GM19467 (cell line): Measurements from ENCODE around the gene CRY2.
"Not testable (repeated sequence)": the region's sequence is repeated elsewhere in the genome, so short reads cannot be mapped to it uniquely, and the experiment has no call there.

ENCODE experiments used
- ATAC-seq: cut with Tn5 transposase; IDR thresholded peaks from one replicate; pipeline ENCODE4 v1.9.1; 2021; ENCODE audit warnings: mild to moderate bottlenecking, moderate library complexity; ENCODE audit not compliant: unreplicated experiment

The CRY2 gene

DNA sequence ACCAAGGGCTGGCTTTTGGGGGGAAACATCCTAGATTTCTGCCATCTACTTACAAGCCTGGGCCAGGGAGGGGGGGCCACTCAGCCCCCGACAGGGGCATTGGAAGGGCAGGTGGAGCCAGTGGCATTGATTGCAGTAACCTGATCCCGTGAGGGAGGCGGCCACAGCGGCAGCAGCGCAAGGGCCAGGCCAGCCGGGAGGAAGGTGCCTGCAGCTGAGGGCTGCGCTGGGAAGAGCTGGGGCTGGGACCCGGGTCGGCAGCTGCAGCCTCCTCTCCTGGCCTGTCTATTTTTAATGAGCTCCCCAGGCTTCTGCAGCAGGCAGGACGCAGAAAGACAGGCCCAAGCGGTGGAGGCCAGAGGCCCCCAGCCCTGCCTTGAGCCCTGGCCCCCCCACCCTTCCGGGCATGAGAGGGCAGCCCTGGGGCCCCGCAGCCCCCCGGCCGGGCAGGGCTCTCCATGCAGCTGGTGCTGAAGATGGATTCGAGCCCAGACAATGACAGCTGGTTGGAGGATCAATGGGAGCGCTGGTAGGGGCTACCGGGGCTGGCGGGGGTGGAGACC lies 49.2 kb downstream of the CRY2 start:
- no peak for ATAC-seq

DNA sequence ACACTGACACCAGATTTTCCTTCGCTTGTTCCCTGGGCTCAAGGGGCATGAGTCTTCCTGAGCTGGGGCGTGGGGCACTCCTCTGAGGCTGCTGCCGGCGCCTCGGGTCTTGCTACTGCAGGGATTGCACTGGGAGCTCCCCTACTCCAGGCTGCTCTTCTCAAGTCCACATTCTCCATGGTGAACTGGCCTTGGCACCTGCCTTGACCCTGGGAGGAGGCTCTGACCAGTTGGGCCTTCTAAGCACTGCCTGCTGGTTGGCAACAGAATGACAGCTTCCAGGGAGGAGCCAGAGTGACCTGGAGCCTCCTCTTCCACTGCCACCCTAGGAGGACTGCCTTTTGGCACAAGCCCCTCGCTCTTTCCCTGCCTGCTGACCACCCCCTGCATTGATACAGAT lies 50.3 kb downstream of the CRY2 start:
- no peak for ATAC-seq

DNA sequence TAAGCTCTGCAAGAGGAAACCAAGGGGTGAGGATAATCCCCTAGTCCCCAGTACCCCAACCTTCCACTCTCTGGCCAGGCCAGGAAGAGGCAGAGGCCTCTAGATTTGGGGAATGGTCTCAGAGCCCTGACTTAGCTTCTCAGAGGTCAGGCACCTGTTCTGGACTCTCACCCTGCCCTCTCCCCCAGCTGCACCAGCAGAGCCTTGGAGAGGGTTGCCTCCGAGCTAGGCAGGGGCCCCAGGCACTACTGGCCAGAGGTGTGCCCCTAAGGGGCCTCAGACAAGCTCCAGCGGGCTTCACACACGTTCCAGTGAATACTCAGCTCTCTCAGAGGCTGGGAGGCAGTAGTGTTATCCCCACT lies 51.8 kb downstream of the CRY2 start:
- ATAC-seq = no peak

GRCh38 chr11:45899448-45900174 lies 52.3 kb downstream of the CRY2 start:
- ATAC-seq = peak; percentile 57

DNA sequence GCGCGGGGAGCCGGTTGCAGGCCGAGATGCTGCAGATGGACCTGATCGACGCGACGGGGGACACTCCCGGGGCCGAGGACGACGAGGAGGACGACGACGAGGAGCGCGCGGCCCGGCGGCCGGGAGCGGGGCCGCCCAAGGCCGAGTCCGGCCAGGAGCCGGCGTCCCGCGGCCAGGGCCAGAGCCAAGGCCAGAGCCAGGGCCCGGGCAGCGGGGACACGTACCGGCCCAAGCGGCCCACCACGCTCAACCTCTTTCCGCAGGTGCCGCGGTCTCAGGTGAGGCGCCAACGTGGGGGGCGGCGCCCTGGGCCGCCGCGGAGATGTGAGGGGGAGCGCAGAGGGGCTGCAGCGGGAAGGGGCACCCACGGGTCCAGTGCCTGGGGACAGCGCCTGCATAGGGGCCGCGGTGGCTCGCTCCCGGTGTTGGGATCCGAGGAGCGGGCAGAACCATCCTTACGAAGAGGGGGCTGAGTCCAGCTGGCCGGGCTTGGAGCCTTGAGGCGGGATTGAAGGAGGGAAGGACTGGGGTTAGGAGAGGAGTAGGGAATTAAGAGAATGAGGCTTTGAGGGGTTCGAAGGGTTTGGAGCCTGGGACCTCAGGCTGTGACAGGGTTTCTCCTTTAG lies 53.0 kb downstream of the CRY2 start:
- ATAC-seq = not testable (repeated sequence)

- no peak for ATAC-seq
These were observed 53.8 kb downstream of the CRY2 start for GRCh38 chr11:45900916-45901617.

- no peak for ATAC-seq
These were observed 54.4 kb downstream of the CRY2 start for GRCh38 chr11:45901626-45902025.

DNA sequence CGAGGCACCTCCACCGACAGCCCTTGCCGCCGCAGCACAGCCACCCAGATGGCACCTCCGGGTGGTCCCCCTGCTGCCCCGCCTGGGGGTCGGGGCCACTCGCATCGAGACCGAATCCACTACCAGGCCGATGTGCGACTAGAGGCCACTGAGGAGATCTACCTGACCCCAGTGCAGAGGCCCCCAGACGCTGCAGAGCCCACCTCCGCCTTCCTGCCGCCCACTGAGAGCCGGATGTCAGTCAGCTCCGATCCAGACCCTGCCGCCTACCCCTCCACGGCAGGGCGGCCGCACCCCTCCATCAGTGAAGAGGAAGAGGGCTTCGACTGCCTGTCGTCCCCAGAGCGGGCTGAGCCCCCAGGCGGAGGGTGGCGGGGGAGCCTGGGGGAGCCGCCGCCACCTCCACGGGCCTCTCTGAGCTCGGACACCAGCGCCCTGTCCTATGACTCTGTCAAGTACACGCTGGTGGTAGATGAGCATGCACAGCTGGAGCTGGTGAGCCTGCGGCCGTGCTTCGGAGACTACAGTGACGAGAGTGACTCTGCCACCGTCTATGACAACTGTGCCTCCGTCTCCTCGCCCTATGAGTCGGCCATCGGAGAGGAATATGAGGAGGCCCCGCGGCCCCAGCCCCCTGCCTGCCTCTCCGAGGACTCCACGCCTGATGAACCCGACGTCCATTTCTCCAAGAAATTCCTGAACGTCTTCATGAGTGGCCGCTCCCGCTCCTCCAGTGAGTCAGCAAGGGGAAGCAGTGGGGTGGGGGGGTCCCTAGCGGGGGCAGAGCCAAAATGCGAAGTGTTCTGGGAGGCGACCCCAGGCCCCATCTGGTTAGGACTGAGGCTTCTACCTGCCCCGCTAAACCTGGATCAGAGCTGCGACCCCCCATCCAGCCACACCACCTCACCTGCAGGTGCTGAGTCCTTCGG lies 55.4 kb downstream of the CRY2 start:
- no peak for ATAC-seq

DNA sequence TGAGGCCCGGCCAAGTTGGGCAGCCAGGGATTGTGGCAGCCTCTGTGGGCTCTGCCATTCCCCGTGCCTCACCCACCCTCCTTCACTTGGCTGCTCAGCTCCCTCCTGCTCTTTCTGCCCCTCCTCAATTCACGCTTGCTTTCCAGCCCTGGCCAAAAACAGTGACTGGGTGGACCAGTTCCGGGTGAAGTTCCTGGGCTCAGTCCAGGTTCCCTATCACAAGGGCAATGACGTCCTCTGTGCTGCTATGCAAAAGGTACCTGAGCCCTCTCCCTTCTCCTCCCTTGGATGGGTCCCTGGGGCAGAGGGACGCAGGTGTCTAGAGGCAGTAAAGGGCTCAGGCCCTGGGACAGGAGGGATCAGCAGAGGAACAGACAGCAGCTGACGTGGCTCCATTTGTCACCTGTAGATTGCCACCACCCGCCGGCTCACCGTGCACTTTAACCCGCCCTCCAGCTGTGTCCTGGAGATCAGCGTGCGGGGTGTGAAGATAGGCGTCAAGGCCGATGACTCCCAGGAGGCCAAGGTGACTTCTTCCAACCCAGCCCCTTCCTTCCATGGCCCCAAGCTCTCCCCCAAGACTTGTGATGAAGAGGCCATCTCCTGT lies 57.1 kb downstream of the CRY2 start:
- ATAC-seq = no peak

GRCh38 chr11:45905095-45905494 lies 57.8 kb downstream of the CRY2 start:
- no peak for ATAC-seq

DNA sequence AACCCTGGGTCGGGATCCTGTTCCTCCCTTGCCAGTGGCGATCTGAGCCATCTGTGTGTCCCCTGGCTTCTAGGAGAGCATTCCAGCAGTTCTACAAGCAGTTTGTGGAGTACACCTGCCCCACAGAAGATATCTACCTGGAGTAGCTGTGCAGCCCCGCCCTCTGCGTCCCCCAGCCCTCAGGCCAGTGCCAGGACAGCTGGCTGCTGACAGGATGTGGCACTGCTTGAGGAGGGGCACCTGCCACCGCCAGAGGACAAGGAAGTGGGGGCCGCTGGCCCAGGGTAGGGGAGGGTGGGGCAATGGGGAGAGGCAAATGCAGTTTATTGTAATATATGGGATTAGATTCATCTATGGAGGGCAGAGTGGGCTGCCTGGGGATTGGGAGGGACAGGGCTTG lies 58.3 kb downstream of the CRY2 start:
- ATAC-seq = not testable (repeated sequence)

DNA sequence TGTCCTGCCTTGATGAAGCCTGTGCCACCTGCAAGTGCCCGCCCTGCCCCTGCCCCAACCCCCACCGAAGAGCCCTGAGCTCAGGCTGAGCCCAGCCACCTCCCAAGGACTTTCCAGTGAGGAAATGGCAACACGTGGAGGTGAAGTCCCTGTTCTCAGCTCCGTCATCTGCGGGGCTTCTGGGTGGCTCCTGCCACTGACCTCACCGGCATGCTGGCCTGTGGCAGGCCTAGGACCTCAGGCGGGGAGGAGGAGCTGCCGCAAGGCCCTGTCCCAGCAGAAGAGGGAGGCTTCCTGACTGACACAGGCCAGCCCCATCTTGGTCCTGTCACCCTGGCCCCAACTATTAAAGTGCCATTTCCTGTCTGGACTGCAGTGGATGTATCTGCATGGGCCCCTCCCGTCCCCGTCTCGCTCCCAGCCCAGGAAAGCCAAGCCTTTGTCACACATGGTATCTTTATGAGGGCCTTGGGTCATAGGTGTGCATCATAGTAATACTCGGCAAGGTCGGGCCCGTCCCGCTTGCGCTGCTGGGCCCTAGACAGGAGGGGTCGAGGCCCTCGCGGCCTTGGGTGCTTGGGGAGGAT lies 58.9 kb downstream of the CRY2 start:
- no peak for ATAC-seq

DNA sequence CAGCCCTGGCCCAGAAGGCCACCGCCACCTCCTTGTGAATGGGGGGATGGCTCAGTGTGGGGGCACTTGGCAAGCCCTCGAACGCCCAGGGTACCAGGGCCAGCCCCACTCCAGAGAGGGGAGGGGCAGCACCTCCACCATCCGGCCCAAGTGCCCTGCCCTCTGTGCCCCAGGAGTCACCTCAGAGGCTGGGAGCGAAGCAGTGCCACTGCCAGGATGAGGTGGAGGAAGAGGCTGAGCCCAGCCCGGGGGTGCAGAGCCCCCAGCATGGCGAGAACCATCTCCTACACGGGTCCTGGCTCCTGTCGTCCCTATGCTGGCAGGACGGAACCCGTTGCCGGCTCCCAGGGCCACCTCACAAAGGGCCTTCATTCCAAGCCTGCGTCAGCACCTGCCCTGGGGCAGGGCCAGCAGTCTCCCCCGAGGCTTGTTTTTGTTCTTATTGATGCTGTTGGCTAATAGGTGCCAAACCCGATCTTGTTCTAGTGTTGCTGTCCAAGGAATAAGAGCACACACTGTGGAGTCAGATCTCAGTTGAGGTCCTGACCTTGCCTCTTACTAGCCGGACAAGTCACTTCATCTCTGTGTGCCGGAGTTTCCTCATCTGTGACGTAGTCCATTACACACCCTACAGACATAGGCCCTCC lies 59.8 kb downstream of the CRY2 start, which contains the start of gene FREY1:
FREY1 (minus strand) TSS at position 307 of the 647 bp plus-strand sequence; CDS start at position 281, 26 bp downstream.
- ATAC-seq = no peak

GRCh38 chr11:45907911-45908370 lies 60.7 kb downstream of the CRY2 start:
- no peak for ATAC-seq

GRCh38 chr11:45909594-45910475 lies 62.6 kb downstream of the CRY2 start:
- no peak for ATAC-seq

DNA sequence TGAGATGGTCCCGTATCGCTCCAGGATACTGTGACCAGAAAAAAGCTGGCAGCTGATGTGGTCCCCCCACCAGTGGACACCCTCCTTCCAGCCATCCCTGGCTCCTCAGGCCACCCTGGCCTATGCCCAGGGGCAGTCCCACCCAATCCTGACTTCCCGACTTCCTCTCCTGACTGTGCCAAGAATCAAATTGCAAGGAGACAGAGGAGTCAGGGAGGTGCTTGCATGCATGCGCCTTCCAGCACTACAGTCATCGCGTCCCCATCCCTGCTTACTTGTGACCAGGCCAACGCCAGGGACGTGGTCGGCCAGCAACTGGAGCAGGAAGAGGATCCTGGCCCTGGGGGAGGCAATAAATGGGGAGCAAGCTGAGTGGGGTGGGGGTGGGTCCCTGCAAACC lies 63.3 kb downstream of the CRY2 start:
- no peak for ATAC-seq

- no peak for ATAC-seq
These were observed 66.2 kb downstream of the CRY2 start for GRCh38 chr11:45913514-45913913.

GRCh38 chr11:45913942-45914635 lies 66.8 kb downstream of the CRY2 start:
- ATAC-seq = no peak
